IPS-20b (cell line): Measurements from ENCODE around the gene TRPC3.

ENCODE experiments used
- H3K27ac ChIP-seq: one replicate; pipeline ENCODE4 v1.5.1; 2013; ENCODE audit warnings: low read length
- H3K27me3 ChIP-seq: 2 replicates; pipeline ENCODE4 v1.6.1; 2013; ENCODE audit warnings: mild to moderate bottlenecking, low read length, inconsistent platforms; ENCODE audit not compliant: insufficient read depth
- H3K36me3 ChIP-seq: 2 replicates; pipeline ENCODE4 v1.6.1; 2013; ENCODE audit warnings: low read depth, mild to moderate bottlenecking, inconsistent platforms, low read length, moderate library complexity; ENCODE audit not compliant: insufficient read depth
- H3K4me1 ChIP-seq: 2 replicates; pipeline ENCODE4 v1.6.1; 2013; ENCODE audit warnings: mild to moderate bottlenecking, control low read depth, inconsistent platforms, low read length, moderate library complexity; ENCODE audit not compliant: insufficient read depth
- H3K4me3 ChIP-seq: 2 replicates; pipeline ENCODE4 v1.5.1; 2013; ENCODE audit warnings: mild to moderate bottlenecking, low read length, inconsistent platforms
- H3K9ac ChIP-seq: 2 replicates; pipeline ENCODE4 v1.6.1; 2013; ENCODE audit warnings: low read depth, mild to moderate bottlenecking, inconsistent platforms, low read length, moderate library complexity
- H3K9me3 ChIP-seq: 2 replicates; pipeline ENCODE4 v1.6.1; 2013; ENCODE audit warnings: mild to moderate bottlenecking, low read depth, low read length, inconsistent platforms; ENCODE audit not compliant: insufficient read depth

Gene TRPC3

DNA sequence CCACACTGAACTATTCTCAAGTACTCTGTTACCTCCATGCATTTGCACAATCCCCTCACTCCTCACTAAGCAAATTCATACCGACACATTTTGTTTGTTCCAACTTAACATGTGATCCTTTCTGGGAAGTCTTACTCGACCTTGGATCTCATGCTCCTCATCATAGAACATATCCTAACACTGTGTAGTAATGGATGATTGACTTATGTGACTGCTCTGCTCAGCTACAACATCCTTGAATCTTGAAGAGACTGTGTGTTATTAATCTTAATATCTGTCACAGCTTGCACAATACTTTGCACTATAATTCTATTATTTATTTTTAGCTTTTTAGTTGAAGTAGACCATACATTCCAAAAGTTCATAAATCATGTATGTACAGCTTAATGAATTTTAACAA lies 23.9 kb upstream of the TRPC3 start:
- no peaks in the 10 kb centered on the region for H3K27me3 ChIP-seq
- no peaks in the 10 kb centered on the region for H3K36me3 ChIP-seq
- H3K4me1 ChIP-seq: no peaks in the 10 kb centered on the region
- H3K9ac ChIP-seq: no peak overlapping the region
- H3K9me3 ChIP-seq: no peaks in the 10 kb centered on the region
- H3K27ac ChIP-seq: no peak overlapping the region
- H3K4me3 ChIP-seq: no peak overlapping the region

DNA sequence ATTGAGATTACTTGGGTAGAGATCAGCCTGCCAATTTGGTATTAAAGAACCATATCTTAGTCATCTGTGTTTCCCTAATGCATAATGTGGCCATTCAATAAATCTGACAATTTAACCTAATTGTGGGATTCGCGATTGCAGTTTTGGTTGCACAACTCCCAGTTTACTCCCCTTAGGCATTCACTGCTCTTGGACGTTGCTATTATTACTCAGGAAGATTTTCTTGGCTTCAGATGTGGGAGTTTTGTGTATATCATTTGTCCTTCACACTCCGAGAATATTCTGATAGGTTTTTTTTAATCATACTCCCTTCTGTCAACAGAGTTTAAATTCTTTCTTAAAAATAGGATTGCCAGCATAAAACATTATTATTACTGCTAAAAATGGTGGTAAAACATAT lies 22.0 kb upstream of the TRPC3 start:
- H3K36me3 ChIP-seq: no peaks in the 10 kb centered on the region
- H3K27me3 ChIP-seq: no peaks in the 10 kb centered on the region
- H3K4me3 ChIP-seq: no peak overlapping the region
- H3K27ac ChIP-seq: no peak overlapping the region
- no peaks in the 10 kb centered on the region for H3K9me3 ChIP-seq
- H3K9ac ChIP-seq: no peak overlapping the region
- no peaks in the 10 kb centered on the region for H3K4me1 ChIP-seq

DNA sequence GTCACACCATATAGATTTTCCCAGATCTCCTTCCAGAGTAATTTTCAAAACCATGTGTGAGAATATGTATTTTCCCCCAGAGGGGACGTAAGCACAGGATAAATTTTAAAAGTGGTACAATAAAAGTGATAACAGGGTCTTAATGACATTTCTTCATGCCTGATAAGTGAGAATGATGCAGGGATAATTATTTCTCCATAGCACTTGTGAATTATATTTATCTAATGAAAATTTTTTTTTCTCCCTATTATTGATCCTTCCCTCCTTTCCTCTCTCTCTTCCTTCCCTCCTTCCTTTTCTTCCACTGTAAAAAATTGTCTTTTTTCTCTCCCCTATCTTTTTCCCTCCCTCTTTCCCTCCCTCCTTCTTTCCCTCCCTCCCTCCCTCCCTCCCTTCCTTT lies 17.0 kb upstream of the TRPC3 start:
- no peaks in the 10 kb centered on the region for H3K9me3 ChIP-seq
- H3K4me3 ChIP-seq: no peak overlapping the region
- no peaks in the 10 kb centered on the region for H3K27me3 ChIP-seq
- H3K36me3 ChIP-seq: no peaks in the 10 kb centered on the region
- H3K4me1 ChIP-seq: no peaks in the 10 kb centered on the region
- H3K9ac ChIP-seq: no peak overlapping the region
- no peak overlapping the region for H3K27ac ChIP-seq

DNA sequence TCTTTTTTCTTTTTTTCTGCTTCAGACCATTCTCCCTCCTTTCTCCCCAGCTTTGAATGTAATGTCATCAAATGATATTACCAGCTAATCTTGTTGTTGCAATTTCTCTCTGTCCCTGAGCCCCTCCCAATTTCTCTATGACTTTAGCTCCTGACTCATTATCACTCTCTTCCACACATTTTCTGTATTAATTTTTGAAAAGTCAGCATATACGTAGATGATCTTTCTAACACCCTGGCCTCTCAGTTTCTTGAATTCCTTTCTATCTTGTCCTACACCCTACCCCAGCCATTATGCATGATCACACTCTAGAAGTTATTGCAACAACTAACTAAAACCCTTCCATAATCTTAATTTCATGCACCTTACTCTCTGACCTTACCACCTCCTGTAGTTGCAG lies 13.1 kb upstream of the TRPC3 start:
- H3K9ac ChIP-seq: no peak overlapping the region
- no peak overlapping the region for H3K4me3 ChIP-seq
- no peaks in the 10 kb centered on the region for H3K27me3 ChIP-seq
- no peaks in the 10 kb centered on the region for H3K36me3 ChIP-seq
- H3K4me1 ChIP-seq: no peaks in the 10 kb centered on the region
- no peak overlapping the region for H3K27ac ChIP-seq
- H3K9me3 ChIP-seq: no peaks in the 10 kb centered on the region

DNA sequence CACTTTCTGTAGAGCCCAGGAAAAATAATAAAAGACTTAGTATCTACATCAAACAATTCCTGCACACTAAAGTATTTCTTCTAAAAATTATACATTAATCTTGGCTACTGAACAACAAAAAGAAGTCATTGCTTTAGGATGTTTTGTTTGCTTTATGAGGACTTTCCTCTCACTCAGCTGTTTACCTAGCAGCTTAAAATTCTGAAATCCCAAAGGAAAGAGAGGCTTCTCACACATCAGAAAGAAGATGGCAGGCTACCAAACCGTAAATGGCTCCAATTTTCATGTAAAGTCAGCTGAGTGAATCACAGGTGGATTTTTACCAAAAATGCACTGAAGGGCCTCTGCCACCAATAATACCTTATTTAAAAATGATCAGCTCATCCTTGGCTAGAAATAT lies 9.0 kb upstream of the TRPC3 start:
- Histone ChIP-seq H3K27ac (no peak overlapping the region), H3K4me1 (no peaks in the 10 kb centered on the region), H3K27me3 (0 out of 2 replicates have a peak, but pooled peaks cover 1% of the 10 kb centered on the region), H3K36me3 (no peaks in the 10 kb centered on the region), H3K4me3 (no peak overlapping the region), H3K9ac (no peak overlapping the region), H3K9me3 (no peaks in the 10 kb centered on the region)

DNA sequence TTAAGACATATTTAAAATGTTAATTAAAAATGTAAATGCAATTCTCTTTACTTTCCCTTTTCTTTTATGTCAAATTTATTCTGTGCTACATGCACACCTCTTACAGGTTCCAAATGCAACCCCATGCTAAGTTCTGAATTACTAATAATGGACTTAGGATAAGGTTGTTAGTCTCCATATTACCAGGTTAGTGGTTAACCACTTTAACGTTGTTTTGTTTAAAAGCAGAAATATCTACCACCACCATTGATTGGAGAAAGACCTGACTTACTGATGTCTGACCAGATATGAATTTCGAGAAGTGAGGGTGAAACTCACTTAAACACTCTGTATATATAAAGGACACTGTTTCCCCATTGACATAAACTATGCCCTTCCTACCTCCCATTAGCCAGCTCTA lies 6.9 kb upstream of the TRPC3 start:
- H3K4me3 ChIP-seq: no peak overlapping the region
- peaks cover 21% of the 10 kb centered on the region for H3K27me3 ChIP-seq
- no peaks in the 10 kb centered on the region for H3K4me1 ChIP-seq
- no peaks in the 10 kb centered on the region for H3K36me3 ChIP-seq
- no peak overlapping the region for H3K27ac ChIP-seq
- no peak overlapping the region for H3K9ac ChIP-seq
- no peaks in the 10 kb centered on the region for H3K9me3 ChIP-seq

DNA sequence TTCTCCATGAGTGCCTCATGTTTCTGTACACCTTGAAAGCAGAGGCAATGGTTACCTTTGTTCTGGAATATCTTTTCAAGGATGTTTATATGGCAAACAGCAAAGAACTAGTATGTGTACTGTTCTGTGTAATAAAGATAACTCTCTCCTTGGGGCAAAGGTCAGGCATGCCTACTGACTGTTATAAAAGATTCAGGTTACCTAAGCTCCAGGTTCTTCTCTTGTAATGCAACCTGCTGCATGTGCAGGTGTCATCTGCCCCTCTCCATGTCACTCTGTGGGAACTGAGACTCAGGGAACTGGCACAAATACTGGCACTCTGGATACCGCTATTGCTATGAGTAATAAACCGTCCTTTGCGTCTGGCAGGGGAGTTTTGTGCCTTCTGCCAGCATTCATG lies 5.4 kb upstream of the TRPC3 start:
- H3K9me3 ChIP-seq: no peaks in the 10 kb centered on the region
- peaks cover 36% of the 10 kb centered on the region for H3K27me3 ChIP-seq
- H3K9ac ChIP-seq: no peak overlapping the region
- H3K36me3 ChIP-seq: no peaks in the 10 kb centered on the region
- H3K4me3 ChIP-seq: no peak overlapping the region
- H3K27ac ChIP-seq: no peak overlapping the region
- H3K4me1 ChIP-seq: no peaks in the 10 kb centered on the region

DNA sequence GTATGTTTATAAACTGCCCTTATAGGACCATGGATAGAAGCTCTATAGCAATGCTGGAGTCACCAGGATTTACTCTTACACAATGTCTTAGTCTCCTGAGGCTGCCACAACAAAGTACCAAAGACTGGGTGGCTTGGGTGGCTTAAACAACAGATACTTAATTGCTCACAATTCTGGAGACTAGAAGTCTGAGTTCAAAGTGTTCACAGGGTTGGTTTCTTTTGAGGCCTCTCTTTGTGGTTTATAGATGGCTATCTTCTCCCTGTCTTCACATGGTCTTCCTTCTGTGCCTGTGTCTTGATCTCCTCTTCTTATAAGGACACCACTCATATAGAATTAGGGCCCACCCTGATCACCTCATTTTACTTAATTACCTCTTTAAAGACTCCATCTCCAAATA lies 2.0 kb upstream of the TRPC3 start:
- Histone ChIP-seq H3K27ac (no peak overlapping the region), H3K9me3 (no peaks in the 10 kb centered on the region), H3K27me3 (peaks cover 70% of the 10 kb centered on the region), H3K36me3 (no peaks in the 10 kb centered on the region), H3K9ac (no peak overlapping the region), H3K4me3 (no peak overlapping the region), H3K4me1 (no peaks in the 10 kb centered on the region; the same call in 1 of the 2 replicates)

DNA sequence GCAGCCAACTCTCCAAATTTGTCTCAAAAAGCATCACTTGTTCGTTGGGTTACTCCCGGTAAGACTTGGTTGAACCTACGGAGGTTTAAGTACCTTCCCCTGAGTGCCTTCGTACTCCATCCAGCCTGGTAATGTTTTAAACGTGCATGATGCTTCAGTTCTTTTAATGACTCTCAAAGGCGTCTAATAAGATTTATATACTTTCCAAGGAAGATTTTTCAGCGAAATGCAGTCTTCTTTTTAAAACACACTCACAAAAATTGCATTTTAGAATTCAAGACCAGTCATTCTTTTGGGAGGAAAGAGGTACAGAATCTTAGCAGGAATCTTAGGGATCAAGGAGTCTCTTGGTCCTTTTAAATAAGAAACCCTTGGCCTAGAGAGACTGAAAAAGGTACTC lies 430 bp upstream of the TRPC3 start:
- peaks cover 86% of the 10 kb centered on the region for H3K27me3 ChIP-seq
- no peaks in the 10 kb centered on the region; the same call in 1 of the 2 replicates for H3K4me1 ChIP-seq
- no peak overlapping the region for H3K27ac ChIP-seq
- H3K9me3 ChIP-seq: no peaks in the 10 kb centered on the region
- no peaks in the 10 kb centered on the region for H3K36me3 ChIP-seq
- H3K9ac ChIP-seq: no peak overlapping the region
- H3K4me3 ChIP-seq: peak overlapping the region; percentile 70

DNA sequence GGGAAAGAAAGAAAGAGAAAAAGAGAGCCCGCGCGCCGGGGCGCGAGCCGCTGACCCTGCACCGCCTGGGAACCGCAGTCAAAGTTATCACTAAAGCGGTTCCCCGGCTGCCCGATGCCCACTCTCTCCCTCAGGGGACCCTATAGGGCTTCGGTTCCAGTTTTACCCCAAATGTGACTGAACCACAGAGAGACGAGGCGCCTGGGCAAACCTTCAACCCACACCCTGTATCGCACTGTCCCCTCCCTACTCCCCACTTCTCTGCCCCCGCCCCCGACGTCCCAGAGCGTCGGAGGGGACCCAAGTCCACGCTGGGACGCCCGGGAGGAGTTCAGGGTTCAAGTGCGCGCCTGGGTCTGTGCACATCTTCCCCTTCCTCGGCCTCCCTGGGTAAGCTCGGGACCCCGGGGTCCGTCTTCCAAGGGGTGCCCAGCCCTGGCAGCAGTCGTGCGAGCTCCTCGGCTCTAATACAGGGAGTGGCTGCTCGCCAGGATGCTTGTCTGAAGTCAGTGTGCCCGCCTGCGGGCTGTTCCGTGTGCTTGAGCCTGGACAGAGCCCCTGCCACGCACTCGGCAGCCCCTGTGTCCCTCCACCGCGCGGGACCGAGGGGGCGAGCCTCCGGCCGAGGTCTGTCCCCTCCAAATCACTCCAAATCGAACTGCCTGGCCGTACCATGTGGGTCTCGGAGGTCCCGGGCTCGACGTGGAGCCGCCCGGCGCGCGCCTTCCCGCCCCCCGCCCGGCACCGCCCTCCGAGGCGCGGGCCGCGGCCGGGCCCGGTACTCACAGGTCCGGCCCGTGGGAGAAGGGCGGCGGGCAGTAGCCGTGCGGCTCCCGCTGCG lies 960 bp downstream of the TRPC3 start:
- Histone ChIP-seq H3K4me3 (peak overlapping the region; percentile 70), H3K27me3 (peaks cover 88% of the 10 kb centered on the region), H3K36me3 (no peaks in the 10 kb centered on the region), H3K9me3 (no peaks in the 10 kb centered on the region), H3K9ac (peak overlapping the region; percentile 29; the same call in 1 of the 2 replicates), H3K27ac (no peak overlapping the region), H3K4me1 (no peaks in the 10 kb centered on the region; the same call in 1 of the 2 replicates)

DNA sequence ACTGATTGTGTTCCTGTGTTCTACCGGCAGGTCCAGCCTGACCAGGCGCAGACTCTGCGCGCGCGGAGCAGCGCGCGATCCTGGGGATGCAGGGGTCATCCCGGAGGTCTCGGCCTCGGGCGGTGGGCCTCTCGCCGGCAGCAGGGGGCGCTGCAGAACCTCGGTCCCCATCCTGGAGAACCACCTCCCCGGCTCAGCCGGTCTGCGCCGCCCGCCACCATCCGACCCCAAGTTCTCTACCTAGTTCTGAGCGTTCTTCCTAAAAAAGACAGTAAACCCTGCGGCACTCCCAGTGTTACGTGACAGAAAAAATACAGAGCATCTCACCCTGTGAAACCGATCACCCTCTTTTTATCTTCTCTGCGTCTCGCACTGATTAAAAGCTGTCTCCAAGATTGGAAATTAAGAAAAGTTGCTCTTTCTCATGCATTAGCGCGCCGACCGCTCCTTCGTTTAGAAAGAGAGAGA lies 1.6 kb downstream of the TRPC3 start:
- Histone ChIP-seq H3K4me3 (peak overlapping the region; percentile 70), H3K36me3 (no peaks in the 10 kb centered on the region), H3K9me3 (no peaks in the 10 kb centered on the region), H3K4me1 (no peaks in the 10 kb centered on the region; the same call in 1 of the 2 replicates), H3K27me3 (peaks cover 82% of the 10 kb centered on the region), H3K27ac (no peak overlapping the region), H3K9ac (peak overlapping the region; percentile 23; the same call in 1 of the 2 replicates)

DNA sequence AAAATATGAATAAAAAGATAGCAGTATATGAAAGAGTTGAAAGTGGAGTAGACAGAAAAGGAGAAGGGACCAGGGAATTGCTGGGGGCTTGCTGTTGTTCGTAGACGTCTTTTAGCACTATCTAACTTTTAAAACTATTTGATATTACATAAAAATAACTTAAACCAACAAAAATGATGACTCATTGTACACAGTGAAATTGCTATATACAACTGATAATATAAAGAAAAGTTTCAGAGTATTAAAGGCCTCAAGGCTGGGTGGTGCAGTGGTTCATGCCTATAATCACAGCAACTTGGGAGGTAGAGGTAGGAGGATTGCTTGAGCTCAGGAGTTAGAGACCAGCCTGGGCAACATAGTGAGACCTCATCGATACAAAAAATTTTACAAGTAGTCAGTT lies 5.2 kb downstream of the TRPC3 start:
- no peak overlapping the region for H3K27ac ChIP-seq
- H3K36me3 ChIP-seq: no peaks in the 10 kb centered on the region
- peaks cover 46% of the 10 kb centered on the region for H3K27me3 ChIP-seq
- no peaks in the 10 kb centered on the region for H3K9me3 ChIP-seq
- H3K4me3 ChIP-seq: no peak overlapping the region
- no peak overlapping the region for H3K9ac ChIP-seq
- no peaks in the 10 kb centered on the region; the same call in 1 of the 2 replicates for H3K4me1 ChIP-seq
